Parathyroid adenoma (tissue), 2 donors: Measurements from ENCODE around the gene BRPF1.

Experiments used
- H2AFZ ChIP-seq: fragments of 300-600 bp; sonication (generic); one replicate; pipeline ENCODE4 v1.7.0; 2017; ENCODE audit warnings: antibody characterized with exemption, mild to moderate bottlenecking
- H3K27ac ChIP-seq: fragments of 300-600 bp; sonication (generic); one replicate; pipeline ENCODE4 v1.7.0; 2017
- H3K27me3 ChIP-seq: fragments of 300-600 bp; sonication (generic); one replicate; pipeline ENCODE4 v1.7.0; 2017; ENCODE audit warnings: low read length; ENCODE audit not compliant: control insufficient read depth, insufficient read depth
- H3K36me3 ChIP-seq: fragments of 300-600 bp; sonication (generic); one replicate; pipeline ENCODE4 v1.7.0; 2017; ENCODE audit warnings: low read length; ENCODE audit not compliant: control insufficient read depth, insufficient read depth
- H3K4me1 ChIP-seq: fragments of 300-600 bp; sonication (generic); one replicate; pipeline ENCODE4 v1.7.0; 2017; ENCODE audit warnings: control low read depth
- H3K4me2 ChIP-seq: fragments of 300-600 bp; sonication (generic); one replicate; pipeline ENCODE4 v1.7.0; 2017; ENCODE audit warnings: low read length
- H3K4me3 ChIP-seq: fragments of 300-600 bp; sonication (generic); one replicate; pipeline ENCODE4 v1.7.0; 2017; ENCODE audit warnings: low read depth, low read length
- H3K79me2 ChIP-seq: fragments of 300-600 bp; sonication (generic); one replicate; pipeline ENCODE4 v1.7.0; 2017; ENCODE audit warnings: control low read depth
- H3K9ac ChIP-seq: fragments of 300-600 bp; sonication (generic); one replicate; pipeline ENCODE4 v1.7.0; 2017; ENCODE audit warnings: mild to moderate bottlenecking
- H3K9me3 ChIP-seq: fragments of 300-600 bp; sonication (generic); one replicate; pipeline ENCODE4 v1.7.0; 2017; ENCODE audit warnings: low read length; ENCODE audit not compliant: control insufficient read depth
- TF ChIP-seq, protein P1 (sequence below): fragments of 300-600 bp; sonication (generic); IDR thresholded peaks from one replicate; pipeline ENCODE4 v1.7.0; 2017; ENCODE audit warnings: antibody characterized with exemption, mild to moderate bottlenecking
- donor health status: primary hyperparathyroidism.

BRPF1 gene

GRCh38 chr3:9704347-9705322, 26.9 kb upstream of the BRPF1 start:
- Histone ChIP-seq H3K4me3 (peak overlapping the region; percentile 31), H3K9ac (no peak overlapping the region), H3K9me3 (no peaks in the 10 kb centered on the region), H3K4me1 (no peaks in the 10 kb centered on the region), H3K4me2 (peak overlapping the region; percentile 57), H3K36me3 (no peaks in the 10 kb centered on the region), H3K79me2 (no peaks in the 10 kb centered on the region), H3K27me3 (no peaks in the 10 kb centered on the region), H2AFZ (peak overlapping the region; percentile 85), H3K27ac (no peak overlapping the region)
- TF ChIP-seq, protein P1, sequence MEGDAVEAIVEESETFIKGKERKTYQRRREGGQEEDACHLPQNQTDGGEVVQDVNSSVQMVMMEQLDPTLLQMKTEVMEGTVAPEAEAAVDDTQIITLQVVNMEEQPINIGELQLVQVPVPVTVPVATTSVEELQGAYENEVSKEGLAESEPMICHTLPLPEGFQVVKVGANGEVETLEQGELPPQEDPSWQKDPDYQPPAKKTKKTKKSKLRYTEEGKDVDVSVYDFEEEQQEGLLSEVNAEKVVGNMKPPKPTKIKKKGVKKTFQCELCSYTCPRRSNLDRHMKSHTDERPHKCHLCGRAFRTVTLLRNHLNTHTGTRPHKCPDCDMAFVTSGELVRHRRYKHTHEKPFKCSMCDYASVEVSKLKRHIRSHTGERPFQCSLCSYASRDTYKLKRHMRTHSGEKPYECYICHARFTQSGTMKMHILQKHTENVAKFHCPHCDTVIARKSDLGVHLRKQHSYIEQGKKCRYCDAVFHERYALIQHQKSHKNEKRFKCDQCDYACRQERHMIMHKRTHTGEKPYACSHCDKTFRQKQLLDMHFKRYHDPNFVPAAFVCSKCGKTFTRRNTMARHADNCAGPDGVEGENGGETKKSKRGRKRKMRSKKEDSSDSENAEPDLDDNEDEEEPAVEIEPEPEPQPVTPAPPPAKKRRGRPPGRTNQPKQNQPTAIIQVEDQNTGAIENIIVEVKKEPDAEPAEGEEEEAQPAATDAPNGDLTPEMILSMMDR = no peak

DNA sequence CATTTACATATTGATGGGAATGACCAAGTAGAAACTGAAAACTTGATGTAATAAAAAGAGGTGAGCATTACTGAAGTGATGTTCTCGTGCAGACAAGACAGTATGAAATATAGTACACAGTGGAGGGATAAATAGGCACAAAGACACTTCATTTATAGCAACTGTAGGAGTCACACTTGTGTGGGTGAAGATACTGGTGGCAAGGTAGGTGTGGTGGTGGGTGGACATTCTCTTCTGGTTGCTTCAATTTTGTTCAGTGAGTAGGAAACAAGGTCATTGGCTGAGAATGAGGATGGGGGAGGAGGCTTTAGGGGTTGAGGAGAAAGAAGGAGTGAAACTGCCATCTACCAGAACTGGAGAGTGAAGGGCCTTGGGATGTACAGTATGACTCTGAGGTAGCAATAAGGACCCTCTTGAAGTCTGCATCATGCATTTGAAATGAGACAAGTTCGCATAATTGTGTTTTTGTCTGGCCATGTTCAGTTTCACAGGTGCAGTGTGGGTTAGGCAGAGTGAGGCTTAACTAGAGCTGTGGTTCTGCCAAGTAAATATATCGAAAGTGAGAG, 21.3 kb upstream of the BRPF1 start:
- Histone ChIP-seq H3K9me3 (no peaks in the 10 kb centered on the region), H3K79me2 (no peaks in the 10 kb centered on the region), H3K4me3 (no peak overlapping the region), H3K27ac (no peak overlapping the region), H3K27me3 (no peaks in the 10 kb centered on the region), H3K4me2 (no peak overlapping the region), H3K4me1 (no peaks in the 10 kb centered on the region), H3K36me3 (no peaks in the 10 kb centered on the region), H2AFZ (no peak overlapping the region), H3K9ac (no peak overlapping the region)
- TF ChIP-seq, protein P1 = no peak

GRCh38 chr3:9712415-9712814, 19.1 kb upstream of the BRPF1 start:
- H3K27me3 ChIP-seq = no peaks in the 10 kb centered on the region
- H3K79me2 ChIP-seq = no peaks in the 10 kb centered on the region
- H3K4me3 ChIP-seq = no peak overlapping the region
- H3K36me3 ChIP-seq = no peaks in the 10 kb centered on the region
- H3K4me1 ChIP-seq = no peaks in the 10 kb centered on the region
- no peak overlapping the region for H3K4me2 ChIP-seq
- no peak overlapping the region for H3K9ac ChIP-seq
- TF ChIP-seq, protein P1 = no peak
- H3K27ac ChIP-seq = no peak overlapping the region
- H3K9me3 ChIP-seq = no peaks in the 10 kb centered on the region
- no peak overlapping the region for H2AFZ ChIP-seq

GRCh38 chr3:9713142-9713541, 18.4 kb upstream of the BRPF1 start:
- no peak overlapping the region for H2AFZ ChIP-seq
- no peaks in the 10 kb centered on the region for H3K36me3 ChIP-seq
- H3K4me1 ChIP-seq = no peaks in the 10 kb centered on the region
- H3K27me3 ChIP-seq = no peaks in the 10 kb centered on the region
- no peak overlapping the region for H3K27ac ChIP-seq
- TF ChIP-seq, protein P1 = no peak
- no peak overlapping the region for H3K4me3 ChIP-seq
- H3K9ac ChIP-seq = no peak overlapping the region
- no peaks in the 10 kb centered on the region for H3K79me2 ChIP-seq
- no peak overlapping the region for H3K4me2 ChIP-seq
- no peaks in the 10 kb centered on the region for H3K9me3 ChIP-seq
